ENCODE measurements around the gene DEFB121.

- TF ChIP-seq CTCF (IDR thresholded peaks at IDR 0.05) (no peak), POLR2A (IDR thresholded peaks at IDR 0.05) (no peak)
These were observed 37.7 kb downstream of the DEFB121 start, which contains the start of gene DEFB118 for GRCh38 chr20:31368301-31368700.
